Neural progenitor cell (in vitro differentiated cells): ENCODE measurements around the gene OR2AE1. TPM values are rescaled to one million over a fixed set of nuclear protein-coding genes. Genes with fewer than 3 reads are reported as not detected.

ENCODE experiments used
- DNase-seq: peaks from one replicate; pipeline ENCODE4 v3.0.0-alpha.2; 2016; ENCODE audit warnings: low spot score
- H2AFZ ChIP-seq: fragments of 200-600 bp; sonication (generic); replicated peaks from 2 replicates; pipeline ENCODE4 v1.6.1; 2016; ENCODE audit warnings: antibody characterized with exemption
- H3F3A ChIP-seq: fragments of 200-600 bp; sonication (generic); 2 replicates; pipeline ENCODE4 v1.6.1; 2016; ENCODE audit warnings: antibody characterized with exemption, low read depth
- H3K27ac ChIP-seq: fragments of 200-600 bp; sonication (generic); 2 replicates; pipeline ENCODE4 v1.5.1; 2016; ENCODE audit warnings: mild to moderate bottlenecking
- H3K27me3 ChIP-seq: fragments of 200-600 bp; sonication (generic); 2 replicates; pipeline ENCODE4 v1.6.1; 2016; ENCODE audit warnings: mild to moderate bottlenecking, moderate library complexity
- H3K36me3 ChIP-seq: fragments of 200-600 bp; sonication (generic); 2 replicates; pipeline ENCODE4 v1.5.1; 2016
- H3K4me1 ChIP-seq: fragments of 200-600 bp; sonication (generic); 2 replicates; pipeline ENCODE4 v1.6.1; 2016; ENCODE audit warnings: mixed run types
- H3K4me2 ChIP-seq: fragments of 200-600 bp; sonication (generic); 2 replicates; pipeline ENCODE4 v1.6.1; 2016
- H3K4me3 ChIP-seq: fragments of 200-600 bp; sonication (generic); 2 replicates; pipeline ENCODE4 v1.5.1; 2016
- H3K79me2 ChIP-seq: fragments of 200-600 bp; sonication (generic); 2 replicates; pipeline ENCODE4 v1.6.1; 2016; ENCODE audit warnings: low read depth
- H3K9ac ChIP-seq: fragments of 200-600 bp; sonication (generic); 2 replicates; pipeline ENCODE4 v1.6.1; 2016
- H3K9me3 ChIP-seq: fragments of 200-600 bp; sonication (generic); 2 replicates; pipeline ENCODE4 v1.5.1; 2016; ENCODE audit warnings: low read depth
- H4K20me1 ChIP-seq: fragments of 200-600 bp; sonication (generic); 2 replicates; pipeline ENCODE4 v1.6.1; 2016; ENCODE audit warnings: low read depth
- H3K27ac Mint-ChIP-seq: 3 replicates; pipeline ENCODE4 v1.8.0; 2021; ENCODE audit warnings: mixed read lengths
- H3K27me3 Mint-ChIP-seq: 2 replicates; pipeline ENCODE4 v1.8.0; 2022; ENCODE audit warnings: low read depth, mild to moderate bottlenecking, inconsistent platforms, moderate library complexity, mixed read lengths; ENCODE audit not compliant: insufficient read depth
- H3K36me3 Mint-ChIP-seq: 3 replicates; pipeline ENCODE4 v1.8.0; 2021; ENCODE audit warnings: mixed read lengths
- H3K4me1 Mint-ChIP-seq: 3 replicates; pipeline ENCODE4 v1.8.0; 2021; ENCODE audit warnings: mixed read lengths
- H3K4me3 Mint-ChIP-seq: 3 replicates; pipeline ENCODE4 v1.8.0; 2021; ENCODE audit warnings: mild to moderate bottlenecking, moderate library complexity, mixed read lengths
- H3K9me3 Mint-ChIP-seq: 3 replicates; pipeline ENCODE4 v1.8.0; 2020; ENCODE audit warnings: mixed read lengths
- EZH2 ChIP-seq: fragments of 200-600 bp; sonication (generic); IDR thresholded peaks from 2 replicates; pipeline ENCODE4 v1.6.1; 2017; ENCODE audit warnings: antibody characterized with exemption, mild to moderate bottlenecking, moderate library complexity
- EZH2phosphoT487 ChIP-seq: fragments of 200-600 bp; sonication (generic); IDR thresholded peaks from 2 replicates; pipeline ENCODE4 v1.6.1; 2017; ENCODE audit warnings: antibody characterized with exemption
- total RNA-seq: library from RNA; depleted of rRNA; stranded (reverse); fragments of >200 nt; gene quantifications from 2 replicates; pipeline ENCODE4 v1.2.3, GENCODE V29; 2015; ENCODE audit warnings: low replicate concordance
- TF ChIP-seq, protein P1 (sequence below): fragments of 200-600 bp; sonication (generic); IDR thresholded peaks from 2 replicates; pipeline ENCODE4 v1.5.1; 2017; ENCODE audit warnings: antibody characterized with exemption, mild to moderate bottlenecking

OR2AE1 gene, protein sequence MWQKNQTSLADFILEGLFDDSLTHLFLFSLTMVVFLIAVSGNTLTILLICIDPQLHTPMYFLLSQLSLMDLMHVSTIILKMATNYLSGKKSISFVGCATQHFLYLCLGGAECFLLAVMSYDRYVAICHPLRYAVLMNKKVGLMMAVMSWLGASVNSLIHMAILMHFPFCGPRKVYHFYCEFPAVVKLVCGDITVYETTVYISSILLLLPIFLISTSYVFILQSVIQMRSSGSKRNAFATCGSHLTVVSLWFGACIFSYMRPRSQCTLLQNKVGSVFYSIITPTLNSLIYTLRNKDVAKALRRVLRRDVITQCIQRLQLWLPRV
- total RNA-seq: not detected in 2 replicates

DNA sequence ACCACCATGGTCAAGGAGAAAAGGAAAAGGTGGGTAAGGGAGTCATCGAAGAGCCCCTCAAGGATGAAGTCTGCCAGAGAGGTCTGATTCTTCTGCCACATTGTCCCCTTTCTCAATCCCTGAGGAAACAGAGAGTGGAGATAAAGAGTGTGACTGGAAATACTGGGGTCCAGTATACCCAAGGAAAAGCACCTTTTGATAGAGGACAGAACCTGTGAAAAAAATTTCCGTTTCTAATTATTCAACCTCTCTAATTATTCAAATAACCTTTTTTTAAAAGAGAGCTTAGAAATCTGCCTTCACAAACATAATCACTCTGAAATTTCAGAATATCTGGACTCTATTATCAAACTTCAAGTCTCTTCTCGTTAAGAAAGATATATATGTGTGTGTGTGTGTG lies at the start of gene OR2AE1:
TSS of gene OR2AE1 (minus strand) at position 101 of the 400 bp plus-strand sequence. CDS start at position 101, 0 bp downstream.
- Mint-ChIP-seq H3K27me3 (peaks cover 3% of the 10 kb centered on the region), H3K9me3 (no peaks in the 10 kb centered on the region), H3K4me3 (no peak within 1 kb of the TSS), H3K4me1 (no peaks in the 10 kb centered on the region), H3K36me3 (no peaks in the 10 kb centered on the region), H3K27ac (no peak within 1 kb of the TSS)
- no peaks in the 10 kb centered on the region for H4K20me1 ChIP-seq
- H3K27me3 ChIP-seq: no peaks in the 10 kb centered on the region
- no peak within 1 kb of the TSS for H2AFZ ChIP-seq
- no peaks in the 10 kb centered on the region for H3K4me1 ChIP-seq
- H3K9me3 ChIP-seq: no peaks in the 10 kb centered on the region
- H3K79me2 ChIP-seq: no peaks in the 10 kb centered on the region
- no peak within 1 kb of the TSS for H3K27ac ChIP-seq
- no peak within 1 kb of the TSS for H3K4me2 ChIP-seq
- H3F3A ChIP-seq: no peaks in the 10 kb centered on the region
- TF ChIP-seq EZH2 (no peak), EZH2phosphoT487 (no peak)
- TF ChIP-seq, protein P1, sequence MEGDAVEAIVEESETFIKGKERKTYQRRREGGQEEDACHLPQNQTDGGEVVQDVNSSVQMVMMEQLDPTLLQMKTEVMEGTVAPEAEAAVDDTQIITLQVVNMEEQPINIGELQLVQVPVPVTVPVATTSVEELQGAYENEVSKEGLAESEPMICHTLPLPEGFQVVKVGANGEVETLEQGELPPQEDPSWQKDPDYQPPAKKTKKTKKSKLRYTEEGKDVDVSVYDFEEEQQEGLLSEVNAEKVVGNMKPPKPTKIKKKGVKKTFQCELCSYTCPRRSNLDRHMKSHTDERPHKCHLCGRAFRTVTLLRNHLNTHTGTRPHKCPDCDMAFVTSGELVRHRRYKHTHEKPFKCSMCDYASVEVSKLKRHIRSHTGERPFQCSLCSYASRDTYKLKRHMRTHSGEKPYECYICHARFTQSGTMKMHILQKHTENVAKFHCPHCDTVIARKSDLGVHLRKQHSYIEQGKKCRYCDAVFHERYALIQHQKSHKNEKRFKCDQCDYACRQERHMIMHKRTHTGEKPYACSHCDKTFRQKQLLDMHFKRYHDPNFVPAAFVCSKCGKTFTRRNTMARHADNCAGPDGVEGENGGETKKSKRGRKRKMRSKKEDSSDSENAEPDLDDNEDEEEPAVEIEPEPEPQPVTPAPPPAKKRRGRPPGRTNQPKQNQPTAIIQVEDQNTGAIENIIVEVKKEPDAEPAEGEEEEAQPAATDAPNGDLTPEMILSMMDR: no peak
- H3K4me3 ChIP-seq: no peak within 1 kb of the TSS
- no peak within 1 kb of the TSS for H3K9ac ChIP-seq
- H3K36me3 ChIP-seq: no peaks in the 10 kb centered on the region
- no peak for DNase-seq

DNA sequence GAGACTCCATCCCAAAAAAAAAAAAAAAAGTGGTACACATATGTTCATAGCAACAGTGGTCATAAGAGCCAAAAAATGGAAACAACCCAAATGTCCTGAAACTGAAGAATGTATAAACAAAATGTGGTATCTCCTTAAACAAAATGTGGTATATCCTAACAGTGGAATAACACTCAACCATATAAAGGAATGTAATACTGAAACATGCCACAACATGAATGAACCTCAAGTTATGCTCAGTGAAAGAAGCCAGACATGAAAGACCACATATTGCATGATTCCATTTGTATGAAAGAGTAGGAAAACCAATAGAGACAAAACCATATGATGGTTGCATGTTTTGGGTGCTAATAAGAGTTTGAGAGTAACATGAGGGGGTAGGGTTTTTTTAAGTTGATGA lies 49.5 kb upstream of the OR2AE1 start:
- Histone ChIP-seq H4K20me1 (no peaks in the 10 kb centered on the region), H3F3A (no peaks in the 10 kb centered on the region), H3K27ac (no peak overlapping the region), H3K36me3 (no peaks in the 10 kb centered on the region), H3K4me3 (no peak overlapping the region), H3K4me1 (no peaks in the 10 kb centered on the region), H3K27me3 (peaks cover 16% of the 10 kb centered on the region), H3K4me2 (no peak overlapping the region), H3K79me2 (no peaks in the 10 kb centered on the region), H3K9ac (no peak overlapping the region), H3K9me3 (no peaks in the 10 kb centered on the region), H2AFZ (no peak overlapping the region)
- H3K27ac Mint-ChIP-seq: no peak overlapping the region
- peaks cover 4% of the 10 kb centered on the region for H3K36me3 Mint-ChIP-seq
- H3K4me1 Mint-ChIP-seq: no peaks in the 10 kb centered on the region
- H3K4me3 Mint-ChIP-seq: no peak overlapping the region
- DNase-seq: no peak
- H3K9me3 Mint-ChIP-seq: peaks cover 4% of the 10 kb centered on the region
- TF ChIP-seq EZH2phosphoT487: no peak
- peaks cover 4% of the 10 kb centered on the region for H3K27me3 Mint-ChIP-seq

DNA sequence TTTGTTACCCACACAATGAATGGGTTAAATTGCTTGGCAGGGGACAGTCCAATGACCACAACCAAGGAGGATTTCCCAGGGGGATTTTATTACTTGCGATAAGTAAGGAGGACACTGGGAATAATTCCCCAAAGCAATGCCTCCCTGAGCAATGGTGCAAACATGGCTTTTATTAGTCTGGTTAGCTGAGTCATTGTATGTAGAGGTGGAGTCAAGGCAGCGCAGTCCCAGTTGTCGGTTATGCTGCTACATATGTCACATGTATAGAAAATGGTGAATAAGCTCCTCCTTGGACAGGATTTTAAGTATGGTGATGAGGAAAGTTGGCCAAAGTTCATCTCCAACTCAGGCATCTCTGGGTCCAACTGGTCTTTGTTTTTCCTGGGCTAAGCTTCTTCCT lies 46.4 kb upstream of the OR2AE1 start:
- no peaks in the 10 kb centered on the region for H3F3A ChIP-seq
- H3K36me3 ChIP-seq: no peaks in the 10 kb centered on the region
- H3K4me3 Mint-ChIP-seq: no peak overlapping the region
- peaks cover 3% of the 10 kb centered on the region for H3K9me3 ChIP-seq
- no peak overlapping the region for H3K27ac Mint-ChIP-seq
- peaks cover 4% of the 10 kb centered on the region for H3K36me3 Mint-ChIP-seq
- H4K20me1 ChIP-seq: no peaks in the 10 kb centered on the region
- no peak overlapping the region for H2AFZ ChIP-seq
- TF ChIP-seq EZH2phosphoT487 (no peak), EZH2 (no peak)
- TF ChIP-seq, protein P1: no peak
- peaks cover 9% of the 10 kb centered on the region for H3K27me3 ChIP-seq
- H3K4me1 ChIP-seq: no peaks in the 10 kb centered on the region
- no peak for DNase-seq
- no peak overlapping the region for H3K27ac ChIP-seq
- peaks cover 9% of the 10 kb centered on the region for H3K9me3 Mint-ChIP-seq
- no peaks in the 10 kb centered on the region for H3K79me2 ChIP-seq
- H3K27me3 Mint-ChIP-seq: peaks cover 2% of the 10 kb centered on the region
- H3K4me1 Mint-ChIP-seq: no peaks in the 10 kb centered on the region
- no peak overlapping the region for H3K4me2 ChIP-seq
- no peak overlapping the region for H3K4me3 ChIP-seq
- no peak overlapping the region for H3K9ac ChIP-seq

DNA sequence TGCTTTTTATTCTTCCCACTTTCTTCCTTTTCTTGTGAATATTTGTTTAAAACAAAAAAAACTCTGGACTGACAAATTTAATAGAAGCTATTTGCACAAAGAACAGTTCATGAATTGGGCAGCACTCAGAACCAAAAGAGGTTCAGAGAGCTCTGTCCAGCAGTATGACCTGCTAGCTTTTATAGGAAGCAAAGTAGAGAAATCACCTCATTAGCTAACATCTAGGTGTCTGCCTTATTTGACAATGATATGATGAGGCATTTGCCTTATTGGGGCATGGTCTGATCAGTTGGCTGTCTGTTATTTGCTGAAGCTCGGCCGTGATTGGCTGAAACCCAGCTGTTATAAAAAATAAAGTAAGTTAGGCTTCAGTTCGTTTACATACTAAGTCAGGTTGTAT lies 43.3 kb upstream of the OR2AE1 start:
- H3K9me3 ChIP-seq: peaks cover 3% of the 10 kb centered on the region
- H3K27me3 Mint-ChIP-seq: peaks cover 6% of the 10 kb centered on the region
- H3K9ac ChIP-seq: no peak overlapping the region
- peaks cover 4% of the 10 kb centered on the region for H3K36me3 Mint-ChIP-seq
- H3F3A ChIP-seq: no peaks in the 10 kb centered on the region
- no peak overlapping the region for H3K4me3 ChIP-seq
- no peaks in the 10 kb centered on the region for H4K20me1 ChIP-seq
- H3K27ac ChIP-seq: no peak overlapping the region
- TF ChIP-seq, protein P1: no peak
- no peak for TF ChIP-seq EZH2
- TF ChIP-seq EZH2phosphoT487: no peak
- H3K27ac Mint-ChIP-seq: no peak overlapping the region
- DNase-seq: no peak
- H3K4me1 Mint-ChIP-seq: no peaks in the 10 kb centered on the region
- no peak overlapping the region for H3K4me2 ChIP-seq
- no peaks in the 10 kb centered on the region for H3K27me3 ChIP-seq
- H3K79me2 ChIP-seq: no peaks in the 10 kb centered on the region
- H3K4me1 ChIP-seq: no peaks in the 10 kb centered on the region
- H3K9me3 Mint-ChIP-seq: peaks cover 9% of the 10 kb centered on the region
- no peaks in the 10 kb centered on the region for H3K36me3 ChIP-seq
- peak overlapping the region; percentile 85 for H3K4me3 Mint-ChIP-seq
- no peak overlapping the region for H2AFZ ChIP-seq
